ENCODE data around the gene CETN3. TPM values are rescaled to one million over a fixed set of nuclear protein-coding genes. Genes with fewer than 3 reads are reported as not detected.

The CETN3 gene
- total and polyA plus RNA-seq, 9 of the 15 experiments (the other 6 are each of a cell fraction or from before 2014, with no cell fraction given): 43.3 to 113 (median 82.4) TPM

GRCh38 chr5:90410178-90410762, 714 bp upstream of the CETN3 start (continued):
- TF ChIP-seq NKRF (IDR thresholded peaks at IDR 0.05; ENCODE audit: borderline replicate concordance): peak; percentile 49; the same call in 1 of the 2 replicates

GRCh38 chr5:90408571-90409317, 812 bp downstream of the CETN3 start:
- BruUV-seq (replicated peaks): TSS peak; percentile 69
- peak overlapping the region; percentile 99 for H3K27ac ChIP-seq (ENCODE audit: extremely low read depth, low read depth, low read length)
- peaks cover 34% of the 10 kb centered on the region for H3K36me3 ChIP-seq (ENCODE audit: control insufficient read depth, insufficient read depth, low read length)
- FAIRE-seq (no peak), DNase-seq (ENCODE audit: extremely low read depth in 1 of 4, low spot score in 3 of 4) (peak; percentile 25 to 46 (median 40)), ATAC-seq (peak; percentile 56)
- peaks cover 70% of the 10 kb centered on the region for H3K79me2 ChIP-seq (ENCODE audit: control insufficient read depth, insufficient read depth, low read length)
- H3K9ac ChIP-seq (ENCODE audit: insufficient read depth in 1 of 2, low read depth in 2 of 2, low read length in 2 of 2): peak overlapping the region; percentile 97 to 99
- H3K9me3 ChIP-seq (replicated peaks; ENCODE audit: control insufficient read depth, insufficient read depth, low read depth, low read length): no peaks in the 10 kb centered on the region
- in situ Hi-C loops (cut with MboI) (no loop called here), intact Hi-C loops (cut with micrococcal nuclease) (loop anchor here (2.0 to 5.0 kb wide), 3 partner anchors 234 to 1526 kb away; partner anchors contain the start of gene MEF2C)
- 1% methylated on average over 14 of the region's 14 CpGs for WGBS (ENCODE audit: insufficient coverage, low coverage, missing lambda C conversion rate)
- H3K4me3 ChIP-seq: peak overlapping the region; percentile 83
- H3K4me1 ChIP-seq (replicated peaks in 1 of 2; ENCODE audit: control insufficient read depth in 2 of 2, insufficient read depth in 2 of 2, low read length in 2 of 2): no peaks in the 10 kb centered on the region; a peak in 1 of 5 replicates
- no peaks in the 10 kb centered on the region for H3K9me1 ChIP-seq (ENCODE audit: control insufficient read depth, insufficient read depth, low read length)
- peak overlapping the region; percentile 98 for H2AFZ ChIP-seq (ENCODE audit: low read depth, low read length)
- H3K27me3 ChIP-seq (ENCODE audit: control insufficient read depth in 2 of 2, insufficient read depth in 2 of 2, low read length in 2 of 2): no peaks in the 10 kb centered on the region
- no peaks in the 10 kb centered on the region; the same call in 1 of the 2 replicates for H4K20me1 ChIP-seq (replicated peaks; ENCODE audit: control insufficient read depth, insufficient read depth, low read length)
- POLR2A ChIA-PET: interaction anchor here (1.4 kb wide), 1 partner anchor 58 kb away, joined by 7 read pairs; no protein-coding TSS in a partner anchor
- peak overlapping the region; percentile 99 for H3K4me2 ChIP-seq (ENCODE audit: insufficient read depth, low read length)
- CTCF ChIA-PET (ENCODE audit: low intra/inter-chr PET ratio): no interaction called here
- TF ChIP-seq GABPB1 (CRISPR knock-in tag; IDR thresholded peaks at IDR 0.05) (no peak), ZNF175 (CRISPR knock-in tag; IDR thresholded peaks at IDR 0.05; ENCODE audit: low read depth) (no peak), GATAD2B (IDR thresholded peaks at IDR 0.05; ENCODE audit: borderline replicate concordance) (no peak), ZBTB9 (CRISPR knock-in tag; IDR thresholded peaks at IDR 0.05) (no peak), ZEB2 (IDR thresholded peaks at IDR 0.05) (no peak), CBX8 (IDR thresholded peaks at IDR 0.05; ENCODE audit: borderline replicate concordance, extremely low read depth, low read depth, low read length, poor library complexity, severe bottlenecking) (no peak), FOXK1 (CRISPR knock-in tag; IDR thresholded peaks at IDR 0.05; ENCODE audit: borderline replicate concordance) (no peak), ZSCAN29 (IDR thresholded peaks at IDR 0.05) (no peak), PKNOX1 (IDR thresholded peaks at IDR 0.05) (no peak), NR4A1 (CRISPR knock-in tag; IDR thresholded peaks at IDR 0.05) (no peak), NR4A1 (tag; IDR thresholded peaks at IDR 0.05) (no peak), CBFA2T2 (conservative IDR thresholded peaks at IDR 0.05) (no peak)
- TF ChIP-seq, protein P1, sequence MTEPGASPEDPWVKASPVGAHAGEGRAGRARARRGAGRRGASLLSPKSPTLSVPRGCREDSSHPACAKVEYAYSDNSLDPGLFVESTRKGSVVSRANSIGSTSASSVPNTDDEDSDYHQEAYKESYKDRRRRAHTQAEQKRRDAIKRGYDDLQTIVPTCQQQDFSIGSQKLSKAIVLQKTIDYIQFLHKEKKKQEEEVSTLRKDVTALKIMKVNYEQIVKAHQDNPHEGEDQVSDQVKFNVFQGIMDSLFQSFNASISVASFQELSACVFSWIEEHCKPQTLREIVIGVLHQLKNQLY (CRISPR knock-in tag; conservative IDR thresholded peaks at IDR 0.05): no peak

All from K562 (cell line).